Vagina (tissue), 2 donors: ENCODE data around the gene BAX. TPM values are rescaled to one million over a fixed set of nuclear protein-coding genes. Genes with fewer than 3 reads are reported as not detected.
A peak's percentile ranks its signal among the peaks of the same experiment; 100 is the strongest.

Source experiments
- DNase-seq, 2 donors: peaks; one replicate each; pipeline ENCODE4 v3.0.0-alpha.2; 2017; ENCODE audit errors: extremely low spot score in 2 of 2
- H3K27ac ChIP-seq: fragments of 200-600 bp; sonication (generic); one replicate; pipeline ENCODE4 v1.5.1; 2019
- H3K27me3 ChIP-seq: fragments of 200-600 bp; sonication (generic); one replicate; pipeline ENCODE4 v1.5.1; 2019
- H3K36me3 ChIP-seq, 2 donors: fragments of 200-600 bp; sonication (generic); one replicate each; pipeline ENCODE4 v1.5.1; 2017 to 2019
- H3K4me1 ChIP-seq: fragments of 200-600 bp; sonication (generic); one replicate; pipeline ENCODE4 v1.5.1; 2019
- H3K4me3 ChIP-seq, 2 donors: fragments of 200-600 bp; sonication (generic); 1 replicate in 1 of 2; 2 replicates in 1 of 2; pipeline ENCODE4 v1.5.1; 2016 to 2019
- H3K9me3 ChIP-seq: fragments of 200-600 bp; sonication (generic); one replicate; pipeline ENCODE4 v1.5.1; 2019
- CTCF ChIP-seq, 3 experiments: fragments of 450-650 bp in 2 of 3; fragments of 200-600 bp in 1 of 3; sonication (generic) in 1 of 3; IDR thresholded peaks; one replicate each; pipeline ENCODE4 v1.5.1; 2017 to 2019; ENCODE audit warnings: antibody characterized with exemption in 3 of 3, mild to moderate bottlenecking in 2 of 3, moderate library complexity in 2 of 3
- POLR2A ChIP-seq, 2 donors: fragments of 450-650 bp; IDR thresholded peaks; one replicate each; pipeline ENCODE4 v1.6.1; 2017; ENCODE audit warnings: antibody characterized with exemption in 2 of 2, mild to moderate bottlenecking in 2 of 2, moderate library complexity in 2 of 2
- POLR2AphosphoS5 ChIP-seq, 2 donors: sonication (generic); formaldehyde crosslinking; IDR thresholded peaks; one replicate each; pipeline ENCODE4 v1.9.0; 2017; ENCODE audit warnings: antibody characterized with exemption in 2 of 2, mild to moderate bottlenecking in 2 of 2, low read depth in 1 of 2; ENCODE audit not compliant: insufficient read depth in 1 of 2
- intact Hi-C: fragments of 100-400 bp; cut with DNase I; formaldehyde crosslinking; loops from one replicate; pipeline ENCODE4 v1.15.1; 2023
- total RNA-seq: library from RNA; depleted of rRNA; stranded (reverse); fragments of >200 nt; gene quantifications from one replicate; pipeline ENCODE4 v1.2.3, GENCODE V29; 2016

BAX gene
- total RNA-seq, 1 donor from 2014 or later, result 52.3 TPM

DNA sequence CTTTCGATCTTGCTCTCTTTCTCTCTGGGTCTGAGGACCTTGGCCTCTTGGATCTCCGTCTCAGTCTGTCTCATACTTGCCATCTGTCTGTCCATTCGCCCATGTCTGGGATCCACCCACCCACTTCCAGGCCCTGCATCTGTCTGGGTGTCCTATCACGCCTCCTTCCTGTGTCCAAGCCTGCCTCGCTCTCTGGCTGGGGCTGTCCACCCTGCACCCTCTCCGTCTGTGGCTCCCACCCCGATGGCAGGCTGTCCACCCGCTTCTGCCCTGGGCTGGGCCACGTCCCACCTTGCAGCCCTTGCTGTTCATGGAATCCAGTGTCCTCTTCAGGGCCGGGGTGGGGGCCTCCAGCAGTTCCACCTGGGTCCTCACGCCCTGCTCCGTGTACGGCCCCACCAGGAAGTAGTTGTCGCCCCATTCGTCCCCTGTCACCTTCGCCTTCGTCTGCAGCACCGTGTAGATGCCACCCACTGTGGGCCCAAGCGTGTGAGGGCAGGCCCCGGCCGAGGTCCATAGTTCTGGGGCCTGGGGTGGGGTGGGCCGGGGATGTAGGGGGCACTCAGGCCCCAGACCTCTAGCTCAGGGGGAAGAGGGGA is 36.4 kb downstream of the BAX start:
- Histone ChIP-seq H3K4me3 (no peak overlapping the region), H3K4me1 (peaks cover 46% of the 10 kb centered on the region), H3K27ac (peak overlapping the region; percentile 99), H3K36me3 (peaks cover 0 to 21% of the 10 kb centered on the region in 2 donors), H3K27me3 (no peaks in the 10 kb centered on the region), H3K9me3 (no peaks in the 10 kb centered on the region)
- TF ChIP-seq POLR2AphosphoS5 (IDR thresholded peaks at IDR 0.05; ENCODE audit: insufficient read depth in 1 of 2, low read depth in 1 of 2) (no peak), CTCF (IDR thresholded peaks at IDR 0.05) (no peak), POLR2A (IDR thresholded peaks at IDR 0.05) (no peak)
- no peak for DNase-seq
- intact Hi-C loops, result loop anchor here (10.0 kb wide), 1 partner anchor 154 kb away; no protein-coding TSS in a partner anchor

DNA sequence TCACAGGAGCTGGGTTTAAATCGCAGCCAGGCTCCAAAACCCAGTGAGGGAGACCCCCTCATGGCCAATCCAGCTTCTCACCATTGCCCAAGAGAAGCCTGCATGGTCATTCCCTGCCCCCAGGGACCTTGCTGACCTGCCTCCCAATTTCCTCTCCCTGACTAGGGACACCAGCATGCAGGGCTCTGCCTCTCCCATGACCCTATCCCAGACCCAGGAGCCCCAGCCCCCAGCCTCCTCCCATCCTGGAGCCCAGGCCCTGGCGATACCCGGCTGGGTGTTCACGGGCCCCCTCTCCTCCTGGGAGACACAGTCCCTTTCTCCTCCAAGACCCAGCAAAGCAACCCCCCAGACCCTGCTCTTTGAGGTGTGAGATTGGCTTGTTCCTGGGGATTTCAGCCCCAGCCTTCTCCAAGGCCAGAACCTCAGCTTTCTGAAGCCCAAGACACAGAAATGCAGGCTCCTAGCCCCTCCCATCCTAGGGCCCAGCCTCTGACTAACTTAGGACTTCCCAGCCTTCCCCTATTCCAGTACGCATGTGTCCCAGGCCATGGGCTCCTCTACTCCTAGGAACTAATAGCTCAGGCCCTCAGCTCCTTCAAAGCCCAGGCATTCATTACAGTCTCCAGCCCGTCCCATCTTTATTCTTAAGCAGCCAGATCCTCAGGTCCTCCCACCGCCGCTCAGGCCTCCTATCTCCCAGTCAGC is 37.4 kb downstream of the BAX start:
- Histone ChIP-seq H3K27me3 (no peaks in the 10 kb centered on the region), H3K9me3 (no peaks in the 10 kb centered on the region), H3K4me1 (peaks cover 46% of the 10 kb centered on the region), H3K36me3 (peaks cover 0 to 15% of the 10 kb centered on the region in 2 donors), H3K4me3 (peak overlapping the region; percentile 90 to 98), H3K27ac (peak overlapping the region; percentile 99)
- TF ChIP-seq CTCF (IDR thresholded peaks at IDR 0.05), result no peak
- peak in 1 of 2 donors; percentile 40 for TF ChIP-seq POLR2AphosphoS5 (IDR thresholded peaks at IDR 0.05; ENCODE audit: insufficient read depth in 1 of 2, low read depth in 1 of 2)
- peak in 1 of 2 donors; percentile 30 for TF ChIP-seq POLR2A (IDR thresholded peaks at IDR 0.05)
- no peak for DNase-seq
- intact Hi-C loops, result loop anchor here (10.0 kb wide), 1 partner anchor 153 kb away; no protein-coding TSS in a partner anchor

DNA sequence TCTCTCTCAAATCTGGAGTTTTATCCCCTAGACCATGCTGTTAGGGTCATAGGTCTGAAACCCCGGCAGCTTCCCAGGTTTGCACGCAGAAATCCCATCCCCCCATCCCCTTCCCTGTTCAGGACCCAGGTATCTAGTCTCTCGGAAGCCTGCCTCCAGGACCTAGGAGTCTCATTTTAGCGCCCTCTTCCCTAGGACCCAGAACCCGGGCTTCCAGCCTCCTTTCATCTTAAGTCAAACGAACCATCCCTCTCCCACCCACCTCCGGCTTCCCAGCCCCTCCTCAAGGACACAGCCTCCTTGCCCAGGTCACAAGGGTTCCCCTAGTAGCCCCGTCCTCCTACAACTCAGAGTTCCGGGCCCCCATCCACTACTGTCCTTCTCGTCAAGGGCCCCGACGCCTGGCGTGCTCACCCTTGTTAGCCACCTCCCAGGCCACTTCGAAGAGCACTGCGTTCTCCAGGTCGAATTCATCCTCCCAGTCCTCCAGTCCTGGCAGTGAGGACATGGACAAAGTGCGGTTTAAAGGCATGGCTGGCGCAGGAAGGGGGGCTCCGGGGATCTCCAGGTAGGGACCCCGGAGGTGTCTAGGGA is 38.0 kb downstream of the BAX start:
- intact Hi-C loops, result loop anchor here (10.0 kb wide), 1 partner anchor 152 kb away; no protein-coding TSS in a partner anchor
- Histone ChIP-seq H3K36me3 (peaks cover 0 to 13% of the 10 kb centered on the region in 2 donors), H3K4me1 (peaks cover 46% of the 10 kb centered on the region), H3K9me3 (no peaks in the 10 kb centered on the region), H3K27me3 (no peaks in the 10 kb centered on the region), H3K4me3 (peak overlapping the region; percentile 90 to 98), H3K27ac (peak overlapping the region; percentile 99)
- no peak for TF ChIP-seq CTCF (IDR thresholded peaks at IDR 0.05)
- no peak for TF ChIP-seq POLR2A (IDR thresholded peaks at IDR 0.05)
- TF ChIP-seq POLR2AphosphoS5 (IDR thresholded peaks at IDR 0.05; ENCODE audit: insufficient read depth in 1 of 2, low read depth in 1 of 2), result no peak
- no peak for DNase-seq

DNA sequence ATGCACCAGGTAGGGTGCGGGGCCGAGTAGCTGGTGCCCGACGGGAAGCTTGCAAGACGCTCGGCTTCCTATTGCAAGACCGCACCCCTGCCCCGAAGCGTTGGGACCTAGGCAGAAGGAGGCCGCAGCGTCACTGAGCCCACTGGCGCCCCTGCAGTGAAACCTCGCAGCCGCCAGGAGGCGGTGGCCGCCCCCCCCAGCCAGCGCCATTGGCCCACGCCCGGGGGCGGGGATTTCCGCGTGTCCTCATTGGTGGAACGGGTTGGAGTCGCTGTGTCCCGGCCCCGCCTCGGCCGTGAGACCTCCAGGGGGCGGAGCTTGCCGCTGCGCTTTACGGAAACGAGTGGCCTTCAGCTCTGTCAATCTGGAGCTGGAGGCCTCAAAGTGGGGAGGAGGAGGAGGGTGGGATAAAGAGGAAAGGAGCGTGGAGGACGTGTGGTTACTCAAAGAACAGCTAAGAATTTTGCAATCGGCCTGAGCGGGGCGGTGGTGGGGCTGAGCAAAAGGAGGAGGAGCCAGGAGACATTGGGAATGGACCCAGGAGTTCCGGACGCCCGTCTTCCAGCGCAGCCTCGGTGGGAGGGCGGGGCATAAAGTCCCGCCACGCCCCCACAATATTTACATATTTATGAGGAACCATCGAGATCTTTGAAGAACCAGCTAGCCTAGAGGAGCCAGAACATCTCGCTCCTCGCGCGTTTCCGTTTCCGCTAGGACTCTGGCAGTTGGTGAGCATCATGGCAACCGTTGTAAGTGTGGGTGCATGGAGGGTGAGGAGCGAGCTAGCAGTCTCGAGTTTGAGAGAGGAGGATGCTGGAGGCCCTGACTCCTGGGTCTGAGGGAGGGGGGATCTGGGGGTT is 38.7 kb downstream of the BAX start, which contains the start of the genes GYS1 and RUVBL2:
Gene GYS1 (minus strand): TSS at position 135 of the 860 bp plus-strand sequence. CDS start 197 bp downstream, outside the sequence.
Gene RUVBL2 (plus strand): TSS at position 713 of the 860 bp plus-strand sequence. CDS start 25 bp downstream, at position 738.
- Histone ChIP-seq H3K27me3 (no peaks in the 10 kb centered on the region), H3K9me3 (no peaks in the 10 kb centered on the region), H3K27ac (peak within 1 kb of the TSS; percentile 99), H3K4me3 (peak within 1 kb of the TSS; percentile 90 to 98), H3K4me1 (peaks cover 46% of the 10 kb centered on the region), H3K36me3 (peaks cover 0 to 13% of the 10 kb centered on the region in 2 donors)
- intact Hi-C loops, result loop anchor here (10.0 kb wide), 1 partner anchor 151 kb away; no protein-coding TSS in a partner anchor
- DNase-seq, result peak; percentile 99
- TF ChIP-seq POLR2A (IDR thresholded peaks at IDR 0.05) (peak; percentile 72 to 75), POLR2AphosphoS5 (IDR thresholded peaks at IDR 0.05; ENCODE audit: insufficient read depth in 1 of 2, low read depth in 1 of 2) (peak; percentile 95 to 98), CTCF (IDR thresholded peaks at IDR 0.05) (peak; percentile 86 to 98 (median 86))
